ENCODE measurements around the gene FRMD5. TPM values are rescaled to one million over a fixed set of nuclear protein-coding genes. Genes with fewer than 3 reads are reported as not detected.

The FRMD5 gene
- total and polyA plus RNA-seq, 2 experiments from 2014 or later: 5.9 to 10.1 TPM

DNA sequence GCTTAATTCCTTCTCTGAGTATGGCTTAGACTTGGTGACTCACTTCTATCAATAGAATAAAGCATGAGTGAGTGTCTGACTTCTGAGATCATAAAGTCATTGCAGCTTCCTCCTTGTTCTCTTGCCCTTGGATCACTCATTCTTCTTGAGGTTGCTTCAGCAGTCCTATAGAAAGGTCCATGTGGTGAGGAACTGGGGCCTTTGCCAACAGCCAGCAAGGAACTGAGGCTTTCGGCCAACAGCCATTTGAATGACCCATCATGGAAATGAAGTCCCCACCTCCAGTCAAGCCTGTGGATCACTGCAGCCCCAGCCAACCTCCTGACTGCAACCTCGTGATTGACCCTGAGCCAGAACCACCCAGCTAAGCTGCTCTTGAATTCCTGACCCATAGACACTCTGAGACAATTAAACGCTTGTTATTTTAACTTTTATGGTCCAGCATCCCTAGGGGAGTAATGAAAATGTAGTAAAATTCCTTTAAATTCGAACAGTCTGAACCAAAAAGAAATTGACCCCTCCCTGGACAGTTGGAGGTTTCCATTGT lies 283.8 kb downstream of the FRMD5 start:
- H2AFZ ChIP-seq: no peak overlapping the region
- no peaks in the 10 kb centered on the region for H3K9me2 ChIP-seq (ENCODE audit: insufficient read depth)
- no peaks in the 10 kb centered on the region for H3K79me2 ChIP-seq (replicated peaks; ENCODE audit: insufficient read depth)
- DNase-seq (ENCODE audit: low spot score) (no peak), ATAC-seq (no peak)
- no peak overlapping the region for H3K27ac ChIP-seq (ENCODE audit: low read depth)
- TF ChIP-seq, protein P1, sequence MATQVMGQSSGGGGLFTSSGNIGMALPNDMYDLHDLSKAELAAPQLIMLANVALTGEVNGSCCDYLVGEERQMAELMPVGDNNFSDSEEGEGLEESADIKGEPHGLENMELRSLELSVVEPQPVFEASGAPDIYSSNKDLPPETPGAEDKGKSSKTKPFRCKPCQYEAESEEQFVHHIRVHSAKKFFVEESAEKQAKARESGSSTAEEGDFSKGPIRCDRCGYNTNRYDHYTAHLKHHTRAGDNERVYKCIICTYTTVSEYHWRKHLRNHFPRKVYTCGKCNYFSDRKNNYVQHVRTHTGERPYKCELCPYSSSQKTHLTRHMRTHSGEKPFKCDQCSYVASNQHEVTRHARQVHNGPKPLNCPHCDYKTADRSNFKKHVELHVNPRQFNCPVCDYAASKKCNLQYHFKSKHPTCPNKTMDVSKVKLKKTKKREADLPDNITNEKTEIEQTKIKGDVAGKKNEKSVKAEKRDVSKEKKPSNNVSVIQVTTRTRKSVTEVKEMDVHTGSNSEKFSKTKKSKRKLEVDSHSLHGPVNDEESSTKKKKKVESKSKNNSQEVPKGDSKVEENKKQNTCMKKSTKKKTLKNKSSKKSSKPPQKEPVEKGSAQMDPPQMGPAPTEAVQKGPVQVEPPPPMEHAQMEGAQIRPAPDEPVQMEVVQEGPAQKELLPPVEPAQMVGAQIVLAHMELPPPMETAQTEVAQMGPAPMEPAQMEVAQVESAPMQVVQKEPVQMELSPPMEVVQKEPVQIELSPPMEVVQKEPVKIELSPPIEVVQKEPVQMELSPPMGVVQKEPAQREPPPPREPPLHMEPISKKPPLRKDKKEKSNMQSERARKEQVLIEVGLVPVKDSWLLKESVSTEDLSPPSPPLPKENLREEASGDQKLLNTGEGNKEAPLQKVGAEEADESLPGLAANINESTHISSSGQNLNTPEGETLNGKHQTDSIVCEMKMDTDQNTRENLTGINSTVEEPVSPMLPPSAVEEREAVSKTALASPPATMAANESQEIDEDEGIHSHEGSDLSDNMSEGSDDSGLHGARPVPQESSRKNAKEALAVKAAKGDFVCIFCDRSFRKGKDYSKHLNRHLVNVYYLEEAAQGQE (IDR thresholded peaks at IDR 0.05; ENCODE audit: unreplicated experiment): no peak
- TF ChIP-seq EZH2phosphoT487 (IDR thresholded peaks at IDR 0.05; ENCODE audit: unreplicated experiment): no peak
- no peak for TF ChIP-seq POLR2AphosphoS5 (IDR thresholded peaks at IDR 0.05; ENCODE audit: low read depth)
- no peak for TF ChIP-seq NANOG (IDR thresholded peaks at IDR 0.05; ENCODE audit: borderline replicate concordance)
- TF ChIP-seq JUNB (IDR thresholded peaks at IDR 0.05; ENCODE audit: unreplicated experiment): no peak
- H3K4me3 Mint-ChIP-seq: no peak overlapping the region
- no peaks in the 10 kb centered on the region for H3K4me1 ChIP-seq (ENCODE audit: insufficient read depth)
- no peaks in the 10 kb centered on the region; the same call in 1 of the 2 replicates for H3K36me3 ChIP-seq (ENCODE audit: insufficient read depth)
- peaks cover 7% of the 10 kb centered on the region; the same call in 2 of the 3 replicates for H3K4me1 Mint-ChIP-seq
- no peaks in the 10 kb centered on the region for H3K9me3 Mint-ChIP-seq
- no peaks in the 10 kb centered on the region for H3K27me3 ChIP-seq (ENCODE audit: insufficient read depth)
- H3K4me3 ChIP-seq: no peak overlapping the region
- H3K4me2 ChIP-seq: no peak overlapping the region
- no peaks in the 10 kb centered on the region; the same call in 1 of the 2 replicates for H4K20me1 ChIP-seq (replicated peaks; ENCODE audit: insufficient read depth)
- H3K27ac Mint-ChIP-seq: no peak overlapping the region
- H3K36me3 Mint-ChIP-seq (ENCODE audit: low read depth): peaks cover 18% of the 10 kb centered on the region
- H3K27me3 Mint-ChIP-seq (ENCODE audit: insufficient read depth, low read depth, poor library complexity): peaks cover 4% of the 10 kb centered on the region
- H3F3A ChIP-seq (replicated peaks; ENCODE audit: low read depth): no peaks in the 10 kb centered on the region

DNA sequence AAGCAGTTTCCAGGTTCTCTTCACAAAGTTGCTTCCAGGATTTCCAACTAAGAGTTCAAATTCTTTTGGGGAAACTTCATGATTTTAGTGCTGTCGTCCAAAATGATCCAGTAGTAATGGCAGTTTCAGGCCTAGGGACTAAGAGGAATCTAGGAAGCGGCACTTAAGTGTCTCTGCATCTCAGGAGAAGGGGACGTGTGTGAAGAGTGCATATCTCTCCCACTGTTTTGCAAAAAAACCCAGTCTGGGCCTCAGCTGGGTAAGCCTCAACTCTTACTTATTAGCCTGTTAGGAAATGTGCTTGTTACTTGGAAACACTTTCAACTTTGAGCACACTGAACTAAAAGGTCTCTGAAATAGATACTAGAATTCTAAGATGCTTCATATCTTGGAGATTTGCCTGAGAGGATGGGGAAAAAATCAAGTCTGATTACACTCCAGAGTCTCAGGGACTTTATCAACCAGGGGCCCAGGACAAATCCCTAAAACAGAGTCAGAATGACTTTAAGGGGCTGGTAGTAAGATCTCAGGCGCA lies 286.5 kb downstream of the FRMD5 start:
- Mint-ChIP-seq H3K27ac (no peak overlapping the region), H3K36me3 (ENCODE audit: low read depth) (peaks cover 22% of the 10 kb centered on the region), H3K4me1 (peaks cover 4% of the 10 kb centered on the region; the same call in 2 of the 3 replicates), H3K4me3 (no peak overlapping the region), H3K9me3 (no peaks in the 10 kb centered on the region), H3K27me3 (ENCODE audit: insufficient read depth, low read depth, poor library complexity) (peaks cover 2% of the 10 kb centered on the region)
- Histone ChIP-seq H4K20me1 (replicated peaks; ENCODE audit: insufficient read depth) (no peaks in the 10 kb centered on the region), H3K4me1 (ENCODE audit: insufficient read depth) (no peaks in the 10 kb centered on the region), H3K4me2 (no peak overlapping the region), H3K4me3 (no peak overlapping the region), H3K79me2 (replicated peaks; ENCODE audit: insufficient read depth) (no peaks in the 10 kb centered on the region), H3K27ac (ENCODE audit: low read depth) (peak overlapping the region; percentile 63; the same call in 1 of the 2 replicates), H3K9me2 (ENCODE audit: insufficient read depth) (no peaks in the 10 kb centered on the region), H2AFZ (no peak overlapping the region), H3K27me3 (ENCODE audit: insufficient read depth) (no peaks in the 10 kb centered on the region), H3K36me3 (ENCODE audit: insufficient read depth) (peaks cover 7% of the 10 kb centered on the region; the same call in 1 of the 2 replicates), H3F3A (replicated peaks; ENCODE audit: low read depth) (0 out of 2 replicates have a peak, but pooled peaks cover 3% of the 10 kb centered on the region)
- DNase-seq (ENCODE audit: low spot score) (no peak), ATAC-seq (no peak)
- no peak for TF ChIP-seq NANOG (IDR thresholded peaks at IDR 0.05; ENCODE audit: borderline replicate concordance)
- TF ChIP-seq JUNB (IDR thresholded peaks at IDR 0.05; ENCODE audit: unreplicated experiment): no peak
- no peak for TF ChIP-seq CREB1 (CRISPR knock-in tag; IDR thresholded peaks at IDR 0.05; ENCODE audit: low read depth)
- TF ChIP-seq, protein P1 (IDR thresholded peaks at IDR 0.05; ENCODE audit: unreplicated experiment): no peak
- TF ChIP-seq POLR2AphosphoS5 (IDR thresholded peaks at IDR 0.05; ENCODE audit: low read depth): no peak
- TF ChIP-seq, protein P2, sequence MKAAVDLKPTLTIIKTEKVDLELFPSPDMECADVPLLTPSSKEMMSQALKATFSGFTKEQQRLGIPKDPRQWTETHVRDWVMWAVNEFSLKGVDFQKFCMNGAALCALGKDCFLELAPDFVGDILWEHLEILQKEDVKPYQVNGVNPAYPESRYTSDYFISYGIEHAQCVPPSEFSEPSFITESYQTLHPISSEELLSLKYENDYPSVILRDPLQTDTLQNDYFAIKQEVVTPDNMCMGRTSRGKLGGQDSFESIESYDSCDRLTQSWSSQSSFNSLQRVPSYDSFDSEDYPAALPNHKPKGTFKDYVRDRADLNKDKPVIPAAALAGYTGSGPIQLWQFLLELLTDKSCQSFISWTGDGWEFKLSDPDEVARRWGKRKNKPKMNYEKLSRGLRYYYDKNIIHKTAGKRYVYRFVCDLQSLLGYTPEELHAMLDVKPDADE (IDR thresholded peaks at IDR 0.05): no peak
- TF ChIP-seq ZNF114 (CRISPR knock-in tag; IDR thresholded peaks at IDR 0.05): no peak

Data from GM23338 (cell line).